GM21423 (cell line): ENCODE results near the gene TNFSF15.

Experiments
- ATAC-seq: cut with Tn5 transposase; IDR thresholded peaks from one replicate; pipeline ENCODE4 v1.9.1; 2021; ENCODE audit warnings: mild to moderate bottlenecking, moderate library complexity; ENCODE audit not compliant: unreplicated experiment

TNFSF15 gene

DNA sequence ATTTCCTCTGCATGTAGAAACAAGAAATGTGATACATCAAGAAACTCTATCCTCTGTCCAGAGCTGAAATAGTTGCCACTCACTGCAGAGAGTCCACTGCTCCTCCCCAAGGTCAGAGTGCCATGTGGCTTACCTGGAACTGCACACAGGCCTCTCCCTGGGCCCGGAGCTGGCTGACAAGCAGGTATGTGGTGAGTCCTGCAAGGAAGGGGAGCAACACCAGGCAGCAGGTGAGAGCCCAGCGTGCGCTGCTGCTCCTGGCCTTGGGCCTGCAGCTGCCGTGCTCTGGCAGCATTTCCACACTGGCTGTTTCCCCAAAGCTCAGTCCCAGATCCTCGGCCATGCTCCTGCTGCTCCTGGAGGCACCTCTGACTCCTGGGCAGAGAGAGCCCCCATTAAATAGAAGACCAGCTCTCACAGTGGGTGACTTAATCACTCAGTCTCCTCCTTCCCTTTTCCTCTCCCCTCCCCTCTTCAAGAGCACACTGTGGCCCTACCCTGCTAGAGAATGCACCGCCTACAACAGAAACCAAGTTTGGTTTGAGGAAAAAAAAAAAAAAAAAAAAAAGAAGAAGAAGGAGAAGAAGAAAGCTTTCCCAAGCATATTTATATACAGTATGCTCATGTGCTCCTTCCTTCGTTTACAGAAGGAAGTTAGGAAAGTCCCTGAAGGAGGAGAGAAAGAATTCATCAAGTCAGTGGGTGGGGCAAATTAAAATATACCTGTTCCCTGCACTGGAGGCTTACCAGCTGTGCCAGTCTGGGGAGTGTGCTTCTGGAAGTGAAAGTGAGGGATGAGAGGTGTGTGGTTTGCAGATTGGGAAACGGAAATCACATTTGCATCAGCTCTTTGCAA lies at the start of gene TNFSF15:
Gene TNFSF15, minus strand, starts transcription at position 370 of the 856 bp plus-strand sequence. Its CDS starts 27 bp downstream, at position 343.
- ATAC-seq, result peak; percentile 95

- ATAC-seq, result no peak
Observed at GRCh38 chr9:114855488-114855887, 49.6 kb upstream of the TNFSF15 start.

- no peak for ATAC-seq
Observed at GRCh38 chr9:114854736-114855355, 49.0 kb upstream of the TNFSF15 start.

- no peak for ATAC-seq
Observed at GRCh38 chr9:114853071-114853855, 47.4 kb upstream of the TNFSF15 start.

- ATAC-seq, result no peak
Observed at GRCh38 chr9:114852050-114852594, 46.3 kb upstream of the TNFSF15 start.

DNA sequence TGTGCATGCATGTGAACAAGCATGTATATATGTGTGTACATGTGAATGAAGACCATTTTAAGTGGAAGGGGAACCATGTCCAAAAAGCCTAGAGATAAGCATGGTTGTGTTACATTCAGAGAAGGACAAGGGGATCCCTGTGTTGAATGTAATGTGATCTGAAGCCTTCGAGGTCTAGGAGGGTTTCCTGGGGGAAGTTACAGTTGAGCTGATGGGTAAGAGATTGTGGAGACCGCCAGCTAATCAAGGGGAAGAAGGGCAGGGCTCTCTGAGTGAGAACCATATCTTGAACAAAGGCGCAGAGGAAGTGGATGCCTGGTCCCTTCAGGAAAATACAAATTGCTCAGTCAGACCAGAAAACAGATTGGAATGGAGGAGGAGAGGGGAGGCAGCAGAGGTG lies 45.5 kb upstream of the TNFSF15 start:
- no peak for ATAC-seq

- ATAC-seq, result no peak
Observed at GRCh38 chr9:114850871-114851270, 45.0 kb upstream of the TNFSF15 start.

DNA sequence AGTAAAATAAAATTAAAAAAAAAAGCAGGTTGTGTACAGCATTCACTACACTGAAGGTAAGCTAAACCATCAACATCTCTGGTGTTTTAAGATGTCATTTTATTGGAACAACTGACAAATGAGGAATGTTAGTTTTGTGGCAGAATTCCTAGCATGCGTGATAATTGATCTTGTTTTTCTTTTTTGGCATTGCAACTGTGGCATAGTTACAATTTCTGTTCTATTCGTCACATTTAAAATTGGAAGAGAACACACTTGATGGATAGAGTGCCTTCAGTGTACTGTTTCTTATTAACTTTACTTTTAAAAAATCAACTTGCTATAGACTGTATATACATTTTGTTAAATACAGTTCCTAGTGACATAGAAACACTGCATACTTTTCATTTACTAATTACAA lies 43.6 kb upstream of the TNFSF15 start:
- ATAC-seq, result no peak

- no peak for ATAC-seq
Observed at GRCh38 chr9:114847492-114848417, 41.9 kb upstream of the TNFSF15 start.

DNA sequence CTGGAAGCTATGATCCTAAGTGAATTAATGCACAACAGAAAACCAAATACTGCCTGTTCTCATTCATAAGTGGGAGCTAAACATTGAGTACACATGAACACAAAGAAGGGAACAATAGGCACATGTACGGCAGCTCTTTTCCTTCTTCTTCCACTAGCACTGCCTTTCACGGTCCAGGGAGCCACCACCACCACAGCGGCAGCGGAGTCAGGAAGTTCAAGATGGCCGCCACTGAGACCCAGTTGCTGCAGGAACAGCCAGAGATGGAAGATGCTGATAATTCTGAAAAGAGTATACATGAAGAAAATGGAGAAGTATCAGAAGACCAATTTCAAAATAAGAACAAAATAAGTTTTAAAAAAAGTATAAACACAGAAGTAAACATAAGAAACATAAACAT lies 39.5 kb upstream of the TNFSF15 start:
- no peak for ATAC-seq

DNA sequence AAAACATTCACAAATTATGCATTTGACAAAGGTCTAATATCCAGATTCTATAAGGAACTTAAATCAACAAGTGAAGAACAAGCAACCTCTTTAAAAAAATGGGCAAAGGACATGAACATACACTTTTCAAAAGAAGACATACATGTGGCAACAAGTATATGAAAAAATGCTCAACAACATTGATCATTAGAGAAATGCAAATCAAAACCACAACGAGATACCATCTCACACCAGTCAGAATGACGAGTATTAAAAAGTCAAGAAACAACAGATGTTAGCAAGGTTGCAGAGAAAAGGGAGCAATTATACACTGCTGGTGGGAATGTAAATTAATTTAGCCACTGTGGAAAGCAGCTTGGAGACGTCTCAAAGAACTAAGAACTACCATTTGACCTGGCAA lies 38.9 kb upstream of the TNFSF15 start:
- ATAC-seq, result no peak

DNA sequence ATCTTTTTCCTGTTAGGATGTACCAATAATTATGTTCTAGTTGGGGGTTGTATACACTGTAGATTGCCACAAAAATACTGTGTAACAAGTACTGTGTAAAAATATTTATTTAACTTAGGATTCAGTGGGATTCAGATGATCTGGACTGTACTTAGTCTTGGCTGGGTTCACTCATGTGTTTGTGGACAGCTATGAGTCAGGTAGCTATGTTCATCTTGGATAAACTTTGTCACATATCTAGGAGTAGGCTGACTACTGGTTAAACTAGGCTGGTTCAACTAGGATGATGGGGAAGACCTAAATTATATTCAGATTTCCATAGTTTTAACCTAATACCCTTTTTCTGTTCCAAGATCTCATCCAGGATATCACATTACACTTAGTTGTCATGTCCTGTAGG lies 32.1 kb upstream of the TNFSF15 start:
- ATAC-seq, result no peak

DNA sequence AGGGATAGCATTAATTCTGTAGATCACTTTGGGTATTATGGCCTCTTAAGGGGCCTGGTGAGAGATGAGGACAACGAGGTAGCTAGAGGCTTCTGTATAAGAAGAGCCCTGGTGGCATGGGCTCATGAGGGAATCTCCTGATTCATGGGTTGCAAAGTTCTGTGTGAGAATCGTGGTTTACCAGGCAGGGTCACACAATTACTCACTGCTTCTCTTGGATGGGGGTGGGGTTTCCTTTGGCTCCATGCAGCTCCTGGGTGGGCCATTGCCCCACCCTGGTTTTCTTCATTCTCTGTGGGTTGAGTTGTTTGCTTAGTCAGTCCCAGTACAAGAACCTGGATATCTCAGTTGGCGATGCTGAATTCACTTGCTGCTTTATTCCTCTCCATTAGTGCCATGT lies 30.9 kb upstream of the TNFSF15 start:
- no peak for ATAC-seq

DNA sequence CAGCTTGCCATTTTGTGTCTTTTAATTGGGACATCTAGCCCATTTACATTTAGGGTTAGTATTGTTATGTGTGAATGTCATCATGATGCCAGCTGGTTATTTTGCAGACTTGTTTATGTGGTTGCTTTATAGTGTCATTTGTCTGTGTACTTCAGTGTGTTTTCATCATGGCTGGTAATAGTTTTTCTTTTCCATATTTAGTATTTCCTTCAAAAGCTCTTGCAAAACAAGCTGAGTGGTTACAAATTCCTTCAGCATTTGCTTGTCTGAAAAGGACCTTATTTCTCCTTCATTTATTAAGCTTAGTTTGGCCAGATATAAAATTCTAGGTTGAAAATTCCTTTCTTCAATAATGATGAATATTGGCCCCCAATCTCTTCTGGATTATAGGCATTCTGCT lies 28.5 kb upstream of the TNFSF15 start:
- no peak for ATAC-seq

DNA sequence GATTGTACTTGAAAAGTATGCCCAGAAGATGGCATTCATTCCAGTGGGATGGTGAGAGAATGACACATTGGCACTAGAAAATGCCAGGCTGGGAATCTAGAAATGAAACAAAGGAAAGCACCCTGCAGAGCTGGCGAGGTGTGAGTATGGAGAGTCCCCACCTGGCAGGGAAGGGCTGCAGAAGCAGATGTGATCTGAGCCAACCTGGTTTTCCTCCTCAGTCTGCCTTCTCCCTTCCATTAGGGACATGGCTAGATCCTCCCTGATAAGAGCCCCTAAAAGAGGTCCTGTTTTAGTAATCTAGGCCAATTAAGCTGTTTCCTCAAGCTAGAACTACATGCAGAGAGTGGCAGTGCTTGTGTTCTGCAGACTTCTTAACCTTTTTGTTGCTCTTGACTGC lies 24.7 kb upstream of the TNFSF15 start:
- ATAC-seq, result no peak

DNA sequence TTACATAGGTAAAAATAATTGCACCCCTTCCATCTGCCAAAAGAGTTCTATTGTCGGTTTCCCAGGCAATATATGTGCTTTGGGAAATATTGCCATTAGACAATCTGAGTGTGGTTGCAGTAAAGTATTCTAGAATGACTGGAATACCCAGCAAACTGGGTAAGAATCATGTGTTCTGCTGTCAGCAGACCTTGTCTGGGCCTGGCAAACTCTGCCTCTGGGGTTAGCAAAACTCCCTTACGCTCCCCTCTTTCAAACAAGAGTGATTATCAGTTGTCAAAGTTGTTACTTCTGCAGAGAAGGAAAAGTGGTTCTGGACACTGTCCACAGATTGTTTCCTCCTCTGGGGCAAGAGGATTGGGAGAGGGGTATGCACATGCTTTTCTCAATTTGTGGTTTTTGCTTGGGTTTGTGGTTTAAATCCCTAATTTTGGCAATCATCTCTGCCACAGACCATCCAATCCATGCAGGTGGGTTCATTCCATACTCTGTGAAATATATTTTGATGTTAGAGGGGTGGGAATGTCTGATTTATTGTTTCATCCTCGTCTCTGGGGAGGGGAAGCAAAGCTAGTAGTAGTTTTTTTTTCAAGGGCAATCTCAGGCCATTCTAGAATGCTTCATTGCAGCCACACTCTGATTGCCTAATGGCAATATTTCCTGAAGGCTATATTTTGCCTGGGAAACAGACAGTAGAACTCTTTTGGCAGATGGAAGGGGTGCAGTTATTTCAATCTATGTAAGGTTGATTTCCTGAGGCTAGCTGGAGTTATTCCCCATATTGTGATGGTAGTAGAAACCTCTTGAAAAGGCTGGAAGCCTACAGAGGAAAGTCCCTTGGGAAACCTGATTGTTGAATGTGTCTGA lies 24.0 kb upstream of the TNFSF15 start:
- ATAC-seq, result no peak

- no peak for ATAC-seq
Observed at GRCh38 chr9:114828303-114828650, 22.4 kb upstream of the TNFSF15 start.

DNA sequence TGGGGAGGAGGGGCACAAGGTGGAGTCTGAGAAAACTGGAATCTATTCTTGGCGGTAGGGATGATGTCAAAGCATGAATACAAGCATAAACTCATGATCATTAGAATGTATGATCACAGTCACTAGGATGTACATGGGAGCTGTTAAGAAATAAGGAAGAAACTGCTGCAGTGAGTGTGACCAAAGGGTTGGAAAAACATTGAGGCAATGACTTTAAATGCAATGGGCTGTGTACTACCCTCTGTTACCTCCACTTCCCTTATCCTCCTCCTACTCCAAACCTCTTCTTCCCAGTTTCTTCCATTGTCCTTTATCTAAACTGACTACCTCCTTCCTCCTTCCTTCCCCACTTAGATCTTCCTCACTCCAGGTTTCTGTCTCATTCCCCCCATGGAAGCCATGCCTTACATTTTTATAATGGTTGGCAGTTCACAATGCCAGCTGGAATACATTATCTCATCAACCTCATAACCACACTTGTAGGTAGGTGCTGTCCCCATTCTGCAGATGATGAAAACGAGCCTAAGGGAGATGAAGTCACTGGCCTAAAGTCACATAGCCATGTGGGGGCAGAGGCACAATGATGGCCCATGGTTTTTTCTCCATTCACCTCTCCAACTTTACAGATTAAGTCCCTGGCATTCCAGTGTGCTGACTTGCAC lies 21.9 kb upstream of the TNFSF15 start:
- ATAC-seq, result no peak

DNA sequence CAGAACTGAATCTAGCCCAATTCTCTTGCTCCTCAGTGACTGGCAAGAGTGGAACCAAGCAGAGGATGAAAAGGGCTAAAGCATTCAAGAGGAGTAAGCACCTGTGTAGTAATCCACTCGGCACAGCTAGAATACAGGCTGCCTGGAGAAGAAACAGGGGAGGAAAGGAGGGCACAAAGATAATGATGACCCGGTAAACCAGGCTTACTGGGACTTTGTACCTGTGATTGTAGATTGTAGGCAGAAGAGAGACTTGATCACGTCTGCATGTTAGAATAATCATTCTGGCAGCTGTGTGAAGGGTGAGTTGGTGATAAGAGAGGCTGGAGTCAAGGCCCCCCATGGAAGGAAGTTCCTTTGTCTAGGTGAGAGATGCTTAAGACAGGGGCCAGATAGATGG lies 20.6 kb upstream of the TNFSF15 start:
- ATAC-seq, result no peak
